Measurements from ENCODE around the gene HS3ST6.
A peak's percentile ranks its signal among the peaks of the same experiment; 100 is the strongest.

The HS3ST6 gene

GRCh38 chr16:1870365-1871082, 47.7 kb downstream of the HS3ST6 start:
- no peak overlapping the region for H3K4me3 ChIP-seq (ENCODE audit: control insufficient read depth in 1 of 7, extremely low read depth in 1 of 7, insufficient read depth in 4 of 7, low read depth in 2 of 7, low read length in 6 of 7)
- no peaks in the 10 kb centered on the region for H3K36me3 ChIP-seq (ENCODE audit: control insufficient read depth in 4 of 4, insufficient read depth in 4 of 4, low read length in 3 of 4)
- peaks cover 0 to 3% (median 0%) of the 10 kb centered on the region in 5 experiments for H3K9me3 ChIP-seq (ENCODE audit: control extremely low read depth in 1 of 5, control insufficient read depth in 4 of 5, insufficient read depth in 2 of 5, low read depth in 1 of 5, low read length in 4 of 5)
- ChIA-PET POLR2A (interaction anchor here (0.6 kb wide), 1 partner anchor 15 kb away, joined by 3 read pairs; no protein-coding TSS in a partner anchor), CTCF (no interaction called here)
- DNase-seq: no peak
- peaks cover 6 to 39% (median 14%) of the 10 kb centered on the region in 5 experiments for H3K27me3 ChIP-seq (replicated peaks in 2 of 5; ENCODE audit: control insufficient read depth in 4 of 5, insufficient read depth in 5 of 5, low read length in 4 of 5)
- peaks cover 0 to 7% (median 4%) of the 10 kb centered on the region in 4 experiments for H3K4me1 ChIP-seq (ENCODE audit: control extremely low read depth in 1 of 4, control insufficient read depth in 4 of 4, insufficient read depth in 4 of 4, low read length in 3 of 4)
- H3K27ac ChIP-seq (ENCODE audit: insufficient read depth in 1 of 2, low read depth in 1 of 2, low read length in 2 of 2, poor library complexity in 1 of 2, severe bottlenecking in 2 of 2): no peak overlapping the region
- WGBS (ENCODE audit: insufficient coverage): 74% methylated on average over 5 of the region's 9 CpGs

GRCh38 chr16:1865902-1866690, 52.1 kb downstream of the HS3ST6 start:
- Histone ChIP-seq H3K36me3 (ENCODE audit: control insufficient read depth in 4 of 4, insufficient read depth in 4 of 4, low read length in 3 of 4) (no peaks in the 10 kb centered on the region), H3K27me3 (replicated peaks in 2 of 5; ENCODE audit: control insufficient read depth in 4 of 5, insufficient read depth in 5 of 5, low read length in 4 of 5) (peaks cover 2 to 19% (median 9%) of the 10 kb centered on the region in 5 experiments), H3K4me1 (ENCODE audit: control extremely low read depth in 1 of 4, control insufficient read depth in 4 of 4, insufficient read depth in 4 of 4, low read length in 3 of 4) (no peaks in the 10 kb centered on the region), H3K4me3 (ENCODE audit: control insufficient read depth in 1 of 7, extremely low read depth in 1 of 7, insufficient read depth in 4 of 7, low read depth in 2 of 7, low read length in 6 of 7) (no peak overlapping the region), H3K27ac (ENCODE audit: insufficient read depth in 1 of 2, low read depth in 1 of 2, low read length in 2 of 2, poor library complexity in 1 of 2, severe bottlenecking in 2 of 2) (no peak overlapping the region), H3K9me3 (ENCODE audit: control extremely low read depth in 1 of 5, control insufficient read depth in 4 of 5, insufficient read depth in 2 of 5, low read depth in 1 of 5, low read length in 4 of 5) (no peaks in the 10 kb centered on the region)
- POLR2A ChIA-PET: no interaction called here
- CTCF ChIA-PET: no interaction called here
- no peak for DNase-seq
- no CpG with 5 or more reads among the region's 6 CpGs for WGBS (ENCODE audit: insufficient coverage)

GRCh38 chr16:1863681-1864460, 54.3 kb downstream of the HS3ST6 start:
- H3K27me3 ChIP-seq (replicated peaks in 2 of 5; ENCODE audit: control insufficient read depth in 4 of 5, insufficient read depth in 5 of 5, low read length in 4 of 5): peaks cover 5 to 40% (median 12%) of the 10 kb centered on the region in 5 experiments
- 32% methylated on average over 3 of the region's 4 CpGs for WGBS (ENCODE audit: insufficient coverage)
- ChIA-PET CTCF (interaction anchor here (0.6 to 2.2 kb wide), 5 partner anchors 11 to 141 kb away, joined by 3 to 6 read pairs (median 4); no protein-coding TSS in a partner anchor), POLR2A (interaction anchor here (0.7 kb wide), 1 partner anchor 79 kb away, joined by 4 read pairs; the partner anchor contains the start of gene MSRB1)
- no peak overlapping the region for H3K27ac ChIP-seq (ENCODE audit: insufficient read depth in 1 of 2, low read depth in 1 of 2, low read length in 2 of 2, poor library complexity in 1 of 2, severe bottlenecking in 2 of 2)
- H3K4me3 ChIP-seq (ENCODE audit: control insufficient read depth in 1 of 7, extremely low read depth in 1 of 7, insufficient read depth in 4 of 7, low read depth in 2 of 7, low read length in 6 of 7): no peak overlapping the region
- no peaks in the 10 kb centered on the region for H3K9me3 ChIP-seq (ENCODE audit: control extremely low read depth in 1 of 5, control insufficient read depth in 4 of 5, insufficient read depth in 2 of 5, low read depth in 1 of 5, low read length in 4 of 5)
- peak; percentile 52 to 75 (median 66) for DNase-seq
- H3K4me1 ChIP-seq (ENCODE audit: control extremely low read depth in 1 of 4, control insufficient read depth in 4 of 4, insufficient read depth in 4 of 4, low read length in 3 of 4): no peaks in the 10 kb centered on the region
- H3K36me3 ChIP-seq (ENCODE audit: control insufficient read depth in 4 of 4, insufficient read depth in 4 of 4, low read length in 3 of 4): no peaks in the 10 kb centered on the region

GRCh38 chr16:1862394-1862793, 55.8 kb downstream of the HS3ST6 start:
- ChIA-PET CTCF (interaction anchor here (1.0 to 2.2 kb wide), 9 partner anchors 9 to 142 kb away, joined by 3 to 7 read pairs (median 3); no protein-coding TSS in a partner anchor), POLR2A (no interaction called here)
- DNase-seq: no peak

GRCh38 chr16:1861730-1862129, 56.5 kb downstream of the HS3ST6 start:
- no peak overlapping the region for H3K4me3 ChIP-seq (ENCODE audit: control insufficient read depth in 1 of 7, extremely low read depth in 1 of 7, insufficient read depth in 4 of 7, low read depth in 2 of 7, low read length in 6 of 7)
- CTCF ChIA-PET: interaction anchor here (1.4 to 1.6 kb wide), 4 partner anchors 24 to 67 kb away, joined by 3 to 7 read pairs (median 3); no protein-coding TSS in a partner anchor
- peaks cover 17 to 61% (median 22%) of the 10 kb centered on the region in 5 experiments for H3K27me3 ChIP-seq (replicated peaks in 2 of 5; ENCODE audit: control insufficient read depth in 4 of 5, insufficient read depth in 5 of 5, low read length in 4 of 5)
- POLR2A ChIA-PET: no interaction called here
- H3K9me3 ChIP-seq (ENCODE audit: control extremely low read depth in 1 of 5, control insufficient read depth in 4 of 5, insufficient read depth in 2 of 5, low read depth in 1 of 5, low read length in 4 of 5): no peaks in the 10 kb centered on the region
- no peak overlapping the region for H3K27ac ChIP-seq (ENCODE audit: insufficient read depth in 1 of 2, low read depth in 1 of 2, low read length in 2 of 2, poor library complexity in 1 of 2, severe bottlenecking in 2 of 2)
- WGBS (ENCODE audit: insufficient coverage): 97% methylated on average over 4 of the region's 5 CpGs
- no peaks in the 10 kb centered on the region for H3K36me3 ChIP-seq (ENCODE audit: control insufficient read depth in 4 of 4, insufficient read depth in 4 of 4, low read length in 3 of 4)
- H3K4me1 ChIP-seq (ENCODE audit: control extremely low read depth in 1 of 4, control insufficient read depth in 4 of 4, insufficient read depth in 4 of 4, low read length in 3 of 4): no peaks in the 10 kb centered on the region
- DNase-seq: no peak

More at GRCh38 chr16:1862394-1862793, 55.8 kb downstream of the HS3ST6 start:
- no peaks in the 10 kb centered on the region for H3K9me3 ChIP-seq (ENCODE audit: control extremely low read depth in 1 of 5, control insufficient read depth in 4 of 5, insufficient read depth in 2 of 5, low read depth in 1 of 5, low read length in 4 of 5)
- H3K4me3 ChIP-seq (ENCODE audit: control insufficient read depth in 1 of 7, extremely low read depth in 1 of 7, insufficient read depth in 4 of 7, low read depth in 2 of 7, low read length in 6 of 7): no peak overlapping the region
- peaks cover 16 to 54% (median 18%) of the 10 kb centered on the region in 5 experiments for H3K27me3 ChIP-seq (replicated peaks in 2 of 5; ENCODE audit: control insufficient read depth in 4 of 5, insufficient read depth in 5 of 5, low read length in 4 of 5)
- H3K4me1 ChIP-seq (ENCODE audit: control extremely low read depth in 1 of 4, control insufficient read depth in 4 of 4, insufficient read depth in 4 of 4, low read length in 3 of 4): no peaks in the 10 kb centered on the region
- 70% methylated on average over 4 of the region's 9 CpGs for WGBS (ENCODE audit: insufficient coverage)
- no peaks in the 10 kb centered on the region for H3K36me3 ChIP-seq (ENCODE audit: control insufficient read depth in 4 of 4, insufficient read depth in 4 of 4, low read length in 3 of 4)
- no peak overlapping the region for H3K27ac ChIP-seq (ENCODE audit: insufficient read depth in 1 of 2, low read depth in 1 of 2, low read length in 2 of 2, poor library complexity in 1 of 2, severe bottlenecking in 2 of 2)

Data from common myeloid progenitor, CD34-positive (primary cell).